HEK293 (cell line): ENCODE measurements around the gene CSRP1.

Experiments used
- CTCF ChIA-PET: fragments of 350-600 bp; formaldehyde crosslinking; extraction: SDS; loops from one replicate; lab custom pipeline; 2021; ENCODE audit warnings: antibody characterized with exemption; lab: Yijun Ruan, JAX
- POLR2A ChIA-PET: fragments of 300-600 bp; formaldehyde crosslinking; extraction: SDS; loops from one replicate; lab custom pipeline; 2020; ENCODE audit warnings: antibody characterized with exemption, inconsistent platforms; lab: Yijun Ruan, JAX
- H3K27ac ChIP-seq: fragments of 200-500 bp; sonication (Bioruptor generic); 2 replicates; pipeline ENCODE4 v1.5.1; 2014; ENCODE audit warnings: low read depth, low read length, control low read depth, inconsistent platforms; ENCODE audit errors: extremely low read depth
- H3K36me3 ChIP-seq, 2 experiments: fragments of 200-500 bp in 1 of 2; sonication (Bioruptor generic) in 1 of 2; 1 replicate in 1 of 2; 2 replicates in 1 of 2; pipeline ENCODE4 v1.5.1; 2014 to 2017; ENCODE audit warnings: inconsistent platforms in 2 of 2, low read length in 2 of 2; ENCODE audit not compliant: control insufficient read depth in 2 of 2, insufficient read depth in 1 of 2
- H3K4me1 ChIP-seq: fragments of 200-500 bp; sonication (Bioruptor generic); 2 replicates; pipeline ENCODE4 v1.5.1; 2014; ENCODE audit warnings: mild to moderate bottlenecking, low read length, inconsistent platforms; ENCODE audit not compliant: control insufficient read depth, insufficient read depth
- H3K4me3 ChIP-seq: 2 replicates; pipeline ENCODE4 v1.5.1; 2011; ENCODE audit warnings: low read depth, mild to moderate bottlenecking, control low read depth, low read length, moderate library complexity
- H3K9me3 ChIP-seq: fragments of 200-500 bp; sonication (Bioruptor generic); 2 replicates; pipeline ENCODE4 v1.5.1; 2014; ENCODE audit warnings: low read depth, low read length, inconsistent platforms; ENCODE audit not compliant: control insufficient read depth, insufficient read depth
- FEZF1 ChIP-seq: fragments of 450-650 bp; formaldehyde crosslinking; IDR thresholded peaks from 2 replicates; pipeline ENCODE4 v1.5.1; 2016; ENCODE audit warnings: missing biosample characterization, missing genetic modification characterization
- GFI1B ChIP-seq: fragments of 450-650 bp; formaldehyde crosslinking; IDR thresholded peaks from 2 replicates; pipeline ENCODE4 v1.5.1; 2016; ENCODE audit warnings: missing biosample characterization, missing genetic modification characterization
- HOXC10 ChIP-seq: sonication (generic); formaldehyde crosslinking; IDR thresholded peaks from 2 replicates; pipeline ENCODE4 v1.8.1; 2023; ENCODE audit warnings: mild to moderate bottlenecking, missing genetic modification reagents
- SP3 ChIP-seq: fragments of 450-650 bp; formaldehyde crosslinking; IDR thresholded peaks from 2 replicates; pipeline ENCODE4 v1.5.1; 2016; ENCODE audit warnings: missing biosample characterization, missing genetic modification characterization
- ZBTB8A ChIP-seq: fragments of 450-650 bp; formaldehyde crosslinking; IDR thresholded peaks from 2 replicates; pipeline ENCODE4 v1.5.1; 2016; ENCODE audit warnings: missing biosample characterization, missing genetic modification characterization
- ZNF157 ChIP-seq: fragments of 450-650 bp; formaldehyde crosslinking; IDR thresholded peaks from 2 replicates; pipeline ENCODE4 v1.5.1; 2016; ENCODE audit warnings: missing biosample characterization, missing genetic modification characterization
- ZNF175 ChIP-seq: fragments of 450-650 bp; formaldehyde crosslinking; IDR thresholded peaks from 2 replicates; pipeline ENCODE4 v1.5.1; 2016; ENCODE audit warnings: missing biosample characterization, missing genetic modification characterization
- ZNF184 ChIP-seq: fragments of 450-650 bp; IDR thresholded peaks from 2 replicates; pipeline ENCODE4 v1.5.1; 2018; ENCODE audit warnings: missing biosample characterization, mild to moderate bottlenecking, missing genetic modification characterization
- ZNF366 ChIP-seq: fragments of 450-650 bp; formaldehyde crosslinking; conservative IDR thresholded peaks from 2 replicates; pipeline ENCODE4 v1.5.1; 2016; ENCODE audit warnings: missing biosample characterization, missing genetic modification characterization
- ZNF558 ChIP-seq: fragments of 450-650 bp; formaldehyde crosslinking; IDR thresholded peaks from 2 replicates; pipeline ENCODE4 v1.5.1; 2016; ENCODE audit warnings: missing biosample characterization, missing genetic modification characterization
- ZNF621 ChIP-seq: fragments of 450-650 bp; formaldehyde crosslinking; IDR thresholded peaks from 2 replicates; pipeline ENCODE4 v1.5.1; 2017; ENCODE audit warnings: missing biosample characterization, missing genetic modification characterization
- ZNF791 ChIP-seq: fragments of 450-650 bp; formaldehyde crosslinking; IDR thresholded peaks from 2 replicates; pipeline ENCODE4 v1.5.1; 2016; ENCODE audit warnings: missing biosample characterization, missing genetic modification characterization
- ZNF837 ChIP-seq: fragments of 450-650 bp; formaldehyde crosslinking; IDR thresholded peaks from 2 replicates; pipeline ENCODE4 v1.5.1; 2016; ENCODE audit warnings: missing biosample characterization, missing genetic modification characterization
- ZNF843 ChIP-seq: fragments of 450-650 bp; formaldehyde crosslinking; IDR thresholded peaks from 2 replicates; pipeline ENCODE4 v1.5.1; 2016; ENCODE audit warnings: missing biosample characterization, missing genetic modification characterization
- ZSCAN4 ChIP-seq: fragments of 450-650 bp; formaldehyde crosslinking; IDR thresholded peaks from 2 replicates; pipeline ENCODE4 v1.5.1; 2017; ENCODE audit warnings: missing biosample characterization, missing genetic modification characterization
- TF ChIP-seq, protein P1 (sequence below): fragments of 450-650 bp; formaldehyde crosslinking; IDR thresholded peaks from 2 replicates; pipeline ENCODE4 v1.5.1; 2016; ENCODE audit warnings: missing biosample characterization, missing genetic modification characterization
- TF ChIP-seq, protein P2 (sequence below): fragments of 450-650 bp; formaldehyde crosslinking; IDR thresholded peaks from 2 replicates; pipeline ENCODE4 v1.5.1; 2016; ENCODE audit warnings: missing biosample characterization, missing genetic modification characterization, borderline replicate concordance

Gene CSRP1

DNA sequence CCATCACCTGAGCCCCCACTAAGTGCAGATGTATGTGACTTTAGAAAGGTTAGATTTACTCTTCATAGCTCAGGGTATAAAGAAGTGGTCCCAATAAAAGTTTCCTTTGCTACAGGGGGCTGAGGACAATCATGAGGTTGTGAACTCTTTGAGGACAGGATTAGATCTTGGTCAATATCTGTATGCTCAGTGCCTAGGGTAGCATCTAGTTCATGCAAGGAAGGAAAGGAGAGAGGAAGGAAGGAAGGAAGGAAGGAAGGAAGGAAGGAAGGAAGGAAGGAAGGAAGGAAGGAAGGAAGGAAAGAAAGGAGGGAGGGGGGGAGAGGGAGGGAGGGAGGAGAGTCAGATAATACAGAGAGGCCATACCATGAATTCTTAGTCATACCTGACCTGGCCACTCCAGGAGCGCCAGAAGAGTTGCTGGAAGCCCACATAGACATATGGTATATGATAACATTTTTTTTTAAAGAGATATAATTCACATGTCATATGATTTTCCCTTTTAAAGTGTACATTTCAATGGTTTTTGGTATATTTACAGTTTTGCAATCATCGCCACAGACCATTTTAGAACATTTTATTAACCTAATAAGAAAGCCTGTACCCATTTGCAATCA, 9.7 kb upstream of the CSRP1 start:
- ChIA-PET CTCF (interaction anchor here (0.9 to 11.1 kb wide), 7 partner anchors 9 to 81 kb away, joined by 3 to 471 read pairs (median 3); partner anchors contain the start of gene CSRP1), POLR2A (interaction anchor here (0.9 to 1.0 kb wide), 2 partner anchors 11 to 35 kb away, joined by 3 read pairs; no protein-coding TSS in a partner anchor)
- no peaks in the 10 kb centered on the region for H3K36me3 ChIP-seq
- no peak overlapping the region for H3K4me3 ChIP-seq
- H3K27ac ChIP-seq, result no peak overlapping the region
- TF ChIP-seq ZNF621 (tag by site-specific recombination), result no peak
- TF ChIP-seq FEZF1, result no peak
- TF ChIP-seq ZNF175 (tag by site-specific recombination), result no peak
- no peak for TF ChIP-seq ZNF791 (tag by site-specific recombination)
- peak; percentile 49; the same call in 1 of the 2 replicates for TF ChIP-seq ZNF366 (tag by site-specific recombination)
- TF ChIP-seq ZNF837, result no peak
- no peaks in the 10 kb centered on the region for H3K9me3 ChIP-seq
- H3K4me1 ChIP-seq, result no peaks in the 10 kb centered on the region

- Histone ChIP-seq H3K27ac (no peak overlapping the region), H3K36me3 (no peaks in the 10 kb centered on the region)
- POLR2A ChIA-PET, result interaction anchor here (0.9 kb wide), 1 partner anchor 34 kb away, joined by 3 read pairs; no protein-coding TSS in a partner anchor
Observed at GRCh38 chr1:201515895-201516294, 9.0 kb upstream of the CSRP1 start.

More at GRCh38 chr1:201515895-201516294, 9.0 kb upstream of the CSRP1 start:
- TF ChIP-seq ZNF843 (no peak), GFI1B (tag by site-specific recombination) (no peak), ZBTB8A (no peak), ZNF558 (no peak), ZSCAN4 (tag by site-specific recombination) (no peak), ZNF184 (no peak), SP3 (tag by site-specific recombination) (no peak), HOXC10 (CRISPR knock-in tag) (no peak), ZNF157 (tag by site-specific recombination) (no peak)
- TF ChIP-seq, protein P1, sequence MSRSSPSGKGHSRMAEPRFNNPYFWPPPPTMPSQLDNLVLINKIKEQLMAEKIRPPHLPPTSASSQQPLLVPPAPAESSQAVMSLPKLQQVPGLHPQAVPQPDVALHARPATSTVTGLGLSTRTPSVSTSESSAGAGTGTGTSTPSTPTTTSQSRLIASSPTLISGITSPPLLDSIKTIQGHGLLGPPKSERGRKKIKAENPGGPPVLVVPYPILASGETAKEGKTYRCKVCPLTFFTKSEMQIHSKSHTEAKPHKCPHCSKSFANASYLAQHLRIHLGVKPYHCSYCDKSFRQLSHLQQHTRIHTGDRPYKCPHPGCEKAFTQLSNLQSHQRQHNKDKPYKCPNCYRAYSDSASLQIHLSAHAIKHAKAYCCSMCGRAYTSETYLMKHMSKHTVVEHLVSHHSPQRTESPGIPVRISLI (tag by site-specific recombination), result no peak
- TF ChIP-seq, protein P2, sequence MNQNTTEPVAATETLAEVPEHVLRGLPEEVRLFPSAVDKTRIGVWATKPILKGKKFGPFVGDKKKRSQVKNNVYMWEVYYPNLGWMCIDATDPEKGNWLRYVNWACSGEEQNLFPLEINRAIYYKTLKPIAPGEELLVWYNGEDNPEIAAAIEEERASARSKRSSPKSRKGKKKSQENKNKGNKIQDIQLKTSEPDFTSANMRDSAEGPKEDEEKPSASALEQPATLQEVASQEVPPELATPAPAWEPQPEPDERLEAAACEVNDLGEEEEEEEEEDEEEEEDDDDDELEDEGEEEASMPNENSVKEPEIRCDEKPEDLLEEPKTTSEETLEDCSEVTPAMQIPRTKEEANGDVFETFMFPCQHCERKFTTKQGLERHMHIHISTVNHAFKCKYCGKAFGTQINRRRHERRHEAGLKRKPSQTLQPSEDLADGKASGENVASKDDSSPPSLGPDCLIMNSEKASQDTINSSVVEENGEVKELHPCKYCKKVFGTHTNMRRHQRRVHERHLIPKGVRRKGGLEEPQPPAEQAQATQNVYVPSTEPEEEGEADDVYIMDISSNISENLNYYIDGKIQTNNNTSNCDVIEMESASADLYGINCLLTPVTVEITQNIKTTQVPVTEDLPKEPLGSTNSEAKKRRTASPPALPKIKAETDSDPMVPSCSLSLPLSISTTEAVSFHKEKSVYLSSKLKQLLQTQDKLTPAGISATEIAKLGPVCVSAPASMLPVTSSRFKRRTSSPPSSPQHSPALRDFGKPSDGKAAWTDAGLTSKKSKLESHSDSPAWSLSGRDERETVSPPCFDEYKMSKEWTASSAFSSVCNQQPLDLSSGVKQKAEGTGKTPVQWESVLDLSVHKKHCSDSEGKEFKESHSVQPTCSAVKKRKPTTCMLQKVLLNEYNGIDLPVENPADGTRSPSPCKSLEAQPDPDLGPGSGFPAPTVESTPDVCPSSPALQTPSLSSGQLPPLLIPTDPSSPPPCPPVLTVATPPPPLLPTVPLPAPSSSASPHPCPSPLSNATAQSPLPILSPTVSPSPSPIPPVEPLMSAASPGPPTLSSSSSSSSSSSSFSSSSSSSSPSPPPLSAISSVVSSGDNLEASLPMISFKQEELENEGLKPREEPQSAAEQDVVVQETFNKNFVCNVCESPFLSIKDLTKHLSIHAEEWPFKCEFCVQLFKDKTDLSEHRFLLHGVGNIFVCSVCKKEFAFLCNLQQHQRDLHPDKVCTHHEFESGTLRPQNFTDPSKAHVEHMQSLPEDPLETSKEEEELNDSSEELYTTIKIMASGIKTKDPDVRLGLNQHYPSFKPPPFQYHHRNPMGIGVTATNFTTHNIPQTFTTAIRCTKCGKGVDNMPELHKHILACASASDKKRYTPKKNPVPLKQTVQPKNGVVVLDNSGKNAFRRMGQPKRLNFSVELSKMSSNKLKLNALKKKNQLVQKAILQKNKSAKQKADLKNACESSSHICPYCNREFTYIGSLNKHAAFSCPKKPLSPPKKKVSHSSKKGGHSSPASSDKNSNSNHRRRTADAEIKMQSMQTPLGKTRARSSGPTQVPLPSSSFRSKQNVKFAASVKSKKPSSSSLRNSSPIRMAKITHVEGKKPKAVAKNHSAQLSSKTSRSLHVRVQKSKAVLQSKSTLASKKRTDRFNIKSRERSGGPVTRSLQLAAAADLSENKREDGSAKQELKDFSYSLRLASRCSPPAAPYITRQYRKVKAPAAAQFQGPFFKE (tag by site-specific recombination), result no peak
- no peaks in the 10 kb centered on the region for H3K9me3 ChIP-seq
- no peak overlapping the region for H3K4me3 ChIP-seq
- no peaks in the 10 kb centered on the region for H3K4me1 ChIP-seq
- CTCF ChIA-PET, result interaction anchor here (0.7 to 11.1 kb wide), 9 partner anchors 9 to 80 kb away, joined by 3 to 471 read pairs (median 3); partner anchors contain the start of gene CSRP1
